Measurements from ENCODE around the gene RNF5. TPM values are rescaled to one million over a fixed set of nuclear protein-coding genes. Genes with fewer than 3 reads are reported as not detected.

Gene RNF5
- total RNA-seq, 3 donors from 2014 or later (not counting 1 experiment from before 2014, with no cell fraction given): 35.1 to 39.2 (median 36.6) TPM

GRCh38 chr6:32214126-32214525 lies 35.9 kb downstream of the RNF5 start:
- no peaks in the 10 kb centered on the region for H3K9me3 ChIP-seq (ENCODE audit: control insufficient read depth, insufficient read depth, low read length)
- no peak for DNase-seq
- H3K4me1 ChIP-seq (ENCODE audit: control insufficient read depth, insufficient read depth, low read length): no peaks in the 10 kb centered on the region
- no peaks in the 10 kb centered on the region for H3K27me3 ChIP-seq (ENCODE audit: control insufficient read depth, insufficient read depth, low read length)
- H3K36me3 ChIP-seq (ENCODE audit: control insufficient read depth, insufficient read depth, low read length): no peaks in the 10 kb centered on the region
- H3K27ac ChIP-seq (ENCODE audit: low read length): no peak overlapping the region
- intact Hi-C loops (cut with micrococcal nuclease): no loop called here
- ATAC-seq: no peak
- Mint-ChIP-seq H3K4me1 (no peaks in the 10 kb centered on the region), H3K27ac (no peak overlapping the region), H3K9me3 (no peaks in the 10 kb centered on the region), H3K4me3 (no peak overlapping the region), H3K36me3 (no peaks in the 10 kb centered on the region), H3K27me3 (ENCODE audit: low read depth in 2 of 2) (no peaks in the 10 kb centered on the region)
- H3K4me3 ChIP-seq (ENCODE audit: low read length): no peak overlapping the region
- no CpG with 5 or more reads among the region's 3 CpGs for WGBS (ENCODE audit: insufficient coverage)
- no peak for TF ChIP-seq CTCF (IDR thresholded peaks at IDR 0.05)

GRCh38 chr6:32215617-32216016 lies 37.4 kb downstream of the RNF5 start:
- 90% methylated on average over 4 of the region's 4 CpGs for WGBS (ENCODE audit: insufficient coverage)
- Mint-ChIP-seq H3K9me3 (no peaks in the 10 kb centered on the region), H3K27ac (no peak overlapping the region), H3K27me3 (ENCODE audit: low read depth in 2 of 2) (no peaks in the 10 kb centered on the region), H3K4me3 (no peak overlapping the region), H3K36me3 (no peaks in the 10 kb centered on the region), H3K4me1 (no peaks in the 10 kb centered on the region)
- H3K4me3 ChIP-seq (ENCODE audit: low read length): no peak overlapping the region
- DNase-seq (no peak), ATAC-seq (no peak)
- no peaks in the 10 kb centered on the region for H3K36me3 ChIP-seq (ENCODE audit: control insufficient read depth, insufficient read depth, low read length)
- H3K27ac ChIP-seq (ENCODE audit: low read length): no peak overlapping the region
- H3K27me3 ChIP-seq (ENCODE audit: control insufficient read depth, insufficient read depth, low read length): no peaks in the 10 kb centered on the region
- intact Hi-C loops (cut with micrococcal nuclease): no loop called here
- no peak for TF ChIP-seq CTCF (IDR thresholded peaks at IDR 0.05)
- H3K9me3 ChIP-seq (ENCODE audit: control insufficient read depth, insufficient read depth, low read length): no peaks in the 10 kb centered on the region
- H3K4me1 ChIP-seq (ENCODE audit: control insufficient read depth, insufficient read depth, low read length): no peaks in the 10 kb centered on the region

GRCh38 chr6:32216285-32216684 lies 38.1 kb downstream of the RNF5 start:
- Mint-ChIP-seq H3K36me3 (no peaks in the 10 kb centered on the region), H3K27ac (no peak overlapping the region), H3K4me3 (no peak overlapping the region), H3K9me3 (no peaks in the 10 kb centered on the region), H3K27me3 (ENCODE audit: low read depth in 2 of 2) (no peaks in the 10 kb centered on the region), H3K4me1 (no peaks in the 10 kb centered on the region)
- ATAC-seq: no peak
- no peak for TF ChIP-seq CTCF (IDR thresholded peaks at IDR 0.05)
- Histone ChIP-seq H3K27ac (ENCODE audit: low read length) (no peak overlapping the region), H3K27me3 (ENCODE audit: control insufficient read depth, insufficient read depth, low read length) (no peaks in the 10 kb centered on the region), H3K4me1 (ENCODE audit: control insufficient read depth, insufficient read depth, low read length) (no peaks in the 10 kb centered on the region), H3K4me3 (ENCODE audit: low read length) (no peak overlapping the region), H3K9me3 (ENCODE audit: control insufficient read depth, insufficient read depth, low read length) (no peaks in the 10 kb centered on the region), H3K36me3 (ENCODE audit: control insufficient read depth, insufficient read depth, low read length) (no peaks in the 10 kb centered on the region)
- WGBS (ENCODE audit: insufficient coverage): 89% methylated on average over 10 of the region's 10 CpGs
- DNase-seq: no peak
- intact Hi-C loops (cut with micrococcal nuclease): no loop called here

GRCh38 chr6:32216998-32217397 lies 38.8 kb downstream of the RNF5 start:
- no peaks in the 10 kb centered on the region for H3K36me3 Mint-ChIP-seq
- H3K27ac Mint-ChIP-seq: no peak overlapping the region
- no peaks in the 10 kb centered on the region for H3K27me3 Mint-ChIP-seq (ENCODE audit: low read depth in 2 of 2)
- Histone ChIP-seq H3K4me1 (ENCODE audit: control insufficient read depth, insufficient read depth, low read length) (no peaks in the 10 kb centered on the region), H3K36me3 (ENCODE audit: control insufficient read depth, insufficient read depth, low read length) (no peaks in the 10 kb centered on the region), H3K9me3 (ENCODE audit: control insufficient read depth, insufficient read depth, low read length) (no peaks in the 10 kb centered on the region), H3K27me3 (ENCODE audit: control insufficient read depth, insufficient read depth, low read length) (no peaks in the 10 kb centered on the region), H3K4me3 (ENCODE audit: low read length) (no peak overlapping the region), H3K27ac (ENCODE audit: low read length) (no peak overlapping the region)
- WGBS (ENCODE audit: insufficient coverage): 94% methylated on average over 11 of the region's 11 CpGs
- no peak for ATAC-seq
- no peak overlapping the region for H3K4me3 Mint-ChIP-seq
- H3K4me1 Mint-ChIP-seq: no peaks in the 10 kb centered on the region
- H3K9me3 Mint-ChIP-seq: no peaks in the 10 kb centered on the region
- intact Hi-C loops (cut with micrococcal nuclease): no loop called here
- DNase-seq: no peak
- TF ChIP-seq CTCF (IDR thresholded peaks at IDR 0.05): no peak

Data from natural killer cell (primary cell).